Endothelial cell of umbilical vein (primary cell): ENCODE measurements around the gene OTC.

Source experiments
- CTCF ChIP-seq, 2 donors: IDR thresholded peaks; 1 replicate in 1 of 2; 2 replicates in 1 of 2; pipeline ENCODE4 v1.5.1; 2011; ENCODE audit warnings: low read length in 2 of 2, mild to moderate bottlenecking in 2 of 2, moderate library complexity in 2 of 2, control low read depth in 1 of 2, inconsistent platforms in 1 of 2, low read depth in 1 of 2; ENCODE audit not compliant: insufficient read depth in 1 of 2; ENCODE audit errors: extremely low read depth in 1 of 2
- EZH2 ChIP-seq: IDR thresholded peaks from 2 replicates; pipeline ENCODE4 v1.6.1; 2012; ENCODE audit warnings: borderline replicate concordance, low read depth, mild to moderate bottlenecking, moderate library complexity, low read length, inconsistent platforms; ENCODE audit not compliant: severe bottlenecking
- MYC ChIP-seq: IDR thresholded peaks from one replicate; pipeline ENCODE4 v1.6.1; 2011; ENCODE audit warnings: mild to moderate bottlenecking, low read depth, low read length
- POLR2A ChIP-seq: IDR thresholded peaks from 2 replicates; pipeline ENCODE4 v1.6.1; 2012; ENCODE audit warnings: low read depth, mild to moderate bottlenecking, control low read depth, low read length

- TF ChIP-seq POLR2A (no peak), CTCF (IDR thresholded peaks at IDR 0.05; ENCODE audit: extremely low read depth in 1 of 2, insufficient read depth in 1 of 2, low read depth in 1 of 2, low read length in 2 of 2) (no peak), EZH2 (no peak), MYC (no peak)
Observed at GRCh38 chrX:38356401-38356800, 4.0 kb downstream of the OTC start.
